Measurements from ENCODE around the gene AFP.

Gene AFP

GRCh38 chr4:73409012-73409862, 26.8 kb upstream of the AFP start:
- TF ChIP-seq ZNF274 (IDR thresholded peaks at IDR 0.05; ENCODE audit: low read depth, low read length): no peak
- no peak overlapping the region for H3K4me3 ChIP-seq (ENCODE audit: low read length)

DNA sequence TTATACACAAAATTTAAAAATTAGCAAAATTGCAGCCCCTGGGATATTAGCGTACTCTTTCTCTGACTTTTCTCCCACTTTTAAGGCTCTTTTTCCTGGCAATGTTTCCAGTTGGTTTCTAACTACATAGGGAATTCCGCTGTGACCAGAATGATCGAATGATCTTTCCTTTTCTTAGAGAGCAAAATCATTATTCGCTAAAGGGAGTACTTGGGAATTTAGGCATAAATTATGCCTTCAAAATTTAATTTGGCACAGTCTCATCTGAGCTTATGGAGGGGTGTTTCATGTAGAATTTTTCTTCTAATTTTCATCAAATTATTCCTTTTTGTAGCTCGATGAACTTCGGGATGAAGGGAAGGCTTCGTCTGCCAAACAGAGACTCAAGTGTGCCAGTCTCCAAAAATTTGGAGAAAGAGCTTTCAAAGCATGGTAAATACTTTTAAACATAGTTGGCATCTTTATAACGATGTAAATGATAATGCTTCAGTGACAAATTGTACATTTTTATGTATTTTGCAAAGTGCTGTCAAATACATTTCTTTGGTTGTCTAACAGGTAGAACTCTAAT, 26.0 kb upstream of the AFP start:
- no peak for TF ChIP-seq ZNF274 (IDR thresholded peaks at IDR 0.05; ENCODE audit: low read depth, low read length)

DNA sequence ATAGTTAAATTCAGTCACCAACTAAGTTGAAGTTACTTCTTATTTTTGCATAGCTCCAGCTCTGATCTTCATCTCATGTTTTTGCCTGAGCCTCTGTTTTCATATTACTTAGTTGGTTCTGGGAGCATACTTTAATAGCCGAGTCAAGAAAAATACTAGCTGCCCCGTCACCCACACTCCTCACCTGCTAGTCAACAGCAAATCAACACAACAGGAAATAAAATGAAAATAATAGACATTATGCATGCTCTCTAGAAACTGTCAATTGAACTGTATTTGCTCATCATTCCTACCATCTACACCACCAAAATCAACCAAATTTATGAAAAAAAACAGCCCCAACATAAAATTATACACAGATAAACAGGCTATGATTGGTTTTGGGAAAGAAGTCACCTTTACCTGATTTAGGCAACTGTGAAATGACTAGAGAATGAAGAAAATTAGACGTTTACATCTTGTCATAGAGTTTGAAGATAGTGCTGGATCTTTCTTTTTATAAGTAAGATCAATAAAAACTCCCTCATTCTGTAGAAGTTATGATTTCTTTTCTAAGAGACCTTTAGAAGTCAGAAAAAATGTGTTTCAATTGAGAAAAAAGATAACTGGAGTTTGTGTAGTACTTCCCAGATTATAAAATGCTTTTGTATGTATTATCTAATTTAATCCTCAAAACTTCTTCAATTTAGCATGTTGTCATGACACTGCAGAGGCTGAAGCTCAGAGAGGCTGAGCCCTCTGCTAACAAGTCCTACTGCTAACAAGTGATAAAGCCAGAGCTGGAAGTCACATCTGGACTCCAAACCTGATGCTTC, 24.9 kb upstream of the AFP start:
- TF ChIP-seq ZNF274 (IDR thresholded peaks at IDR 0.05; ENCODE audit: low read depth, low read length): no peak
- no peak overlapping the region for H3K4me3 ChIP-seq (ENCODE audit: low read length)

More for the DNA sequence above, 26.0 kb upstream of the AFP start:
- no peak overlapping the region for H3K4me3 ChIP-seq (ENCODE audit: low read length)

- H3K4me3 ChIP-seq (ENCODE audit: low read length): no peak overlapping the region
- TF ChIP-seq ZNF274 (IDR thresholded peaks at IDR 0.05; ENCODE audit: low read depth, low read length): no peak
These were observed 24.1 kb upstream of the AFP start for GRCh38 chr4:73411731-73412414.

GRCh38 chr4:73413294-73413755, 22.7 kb upstream of the AFP start:
- no peak for TF ChIP-seq ZNF274 (IDR thresholded peaks at IDR 0.05; ENCODE audit: low read depth, low read length)
- H3K4me3 ChIP-seq (ENCODE audit: low read length): no peak overlapping the region

DNA sequence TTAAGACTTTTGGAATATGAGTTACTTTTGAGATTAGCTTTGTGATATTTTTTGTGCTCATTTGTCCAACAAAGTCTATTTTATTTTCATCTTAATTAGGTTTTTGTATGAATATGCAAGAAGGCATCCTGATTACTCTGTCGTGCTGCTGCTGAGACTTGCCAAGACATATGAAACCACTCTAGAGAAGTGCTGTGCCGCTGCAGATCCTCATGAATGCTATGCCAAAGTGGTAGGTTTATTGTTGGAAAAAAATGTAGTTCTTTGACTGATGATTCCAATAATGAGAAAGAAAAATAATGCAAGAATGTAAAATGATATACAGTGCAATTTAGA, 21.1 kb upstream of the AFP start:
- no peak for TF ChIP-seq ZNF274 (IDR thresholded peaks at IDR 0.05; ENCODE audit: low read depth, low read length)
- H3K4me3 ChIP-seq (ENCODE audit: low read length): no peak overlapping the region

- no peak for TF ChIP-seq ZNF274 (IDR thresholded peaks at IDR 0.05; ENCODE audit: low read depth, low read length)
- H3K4me3 ChIP-seq (ENCODE audit: low read length): no peak overlapping the region
These were observed 20.2 kb upstream of the AFP start for GRCh38 chr4:73415807-73416238.

DNA sequence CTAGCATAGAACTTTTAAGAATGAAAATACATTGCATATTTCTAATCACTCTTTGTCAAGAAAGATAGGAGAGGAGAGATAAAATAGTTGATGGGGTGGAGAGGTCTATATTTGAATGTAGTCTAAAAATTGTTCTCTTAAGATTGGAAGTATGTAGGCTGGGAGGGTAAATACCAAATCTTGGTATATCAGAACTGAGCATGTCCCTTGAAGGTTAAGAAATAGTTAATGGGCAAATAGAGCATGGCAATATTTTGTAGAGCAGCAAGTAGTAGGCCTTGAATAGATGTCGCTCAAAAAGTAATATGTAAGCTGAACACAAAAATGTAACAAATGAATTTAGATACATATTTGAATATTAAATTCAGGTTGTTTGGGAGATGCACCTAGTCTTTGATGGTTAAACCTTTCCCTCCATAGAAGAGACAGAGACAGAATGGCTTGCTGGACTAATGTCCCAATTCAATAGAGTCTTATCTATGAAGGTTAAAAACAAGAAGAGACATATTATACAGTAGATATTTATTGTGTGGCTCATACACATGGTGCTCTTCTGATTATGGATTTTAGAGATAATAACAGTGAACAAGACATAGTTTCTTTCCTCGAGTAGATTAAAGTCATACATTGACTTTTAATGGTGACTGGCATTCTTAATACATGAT, 19.5 kb upstream of the AFP start:
- TF ChIP-seq ZNF274 (IDR thresholded peaks at IDR 0.05; ENCODE audit: low read depth, low read length): no peak
- no peak overlapping the region for H3K4me3 ChIP-seq (ENCODE audit: low read length)

- TF ChIP-seq ZNF274 (IDR thresholded peaks at IDR 0.05; ENCODE audit: low read depth, low read length): no peak
- no peak overlapping the region for H3K4me3 ChIP-seq (ENCODE audit: low read length)
These were observed 18.7 kb upstream of the AFP start for GRCh38 chr4:73417342-73417741.

- H3K4me3 ChIP-seq (ENCODE audit: low read length): no peak overlapping the region
- TF ChIP-seq ZNF274 (IDR thresholded peaks at IDR 0.05; ENCODE audit: low read depth, low read length): no peak
These were observed 18.0 kb upstream of the AFP start for GRCh38 chr4:73417973-73418372.

- H3K4me3 ChIP-seq (ENCODE audit: low read length): no peak overlapping the region
- no peak for TF ChIP-seq ZNF274 (IDR thresholded peaks at IDR 0.05; ENCODE audit: low read depth, low read length)
These were observed 17.3 kb upstream of the AFP start for GRCh38 chr4:73418677-73419076.

GRCh38 chr4:73419106-73420038, 16.6 kb upstream of the AFP start:
- no peak for TF ChIP-seq ZNF274 (IDR thresholded peaks at IDR 0.05; ENCODE audit: low read depth, low read length)

DNA sequence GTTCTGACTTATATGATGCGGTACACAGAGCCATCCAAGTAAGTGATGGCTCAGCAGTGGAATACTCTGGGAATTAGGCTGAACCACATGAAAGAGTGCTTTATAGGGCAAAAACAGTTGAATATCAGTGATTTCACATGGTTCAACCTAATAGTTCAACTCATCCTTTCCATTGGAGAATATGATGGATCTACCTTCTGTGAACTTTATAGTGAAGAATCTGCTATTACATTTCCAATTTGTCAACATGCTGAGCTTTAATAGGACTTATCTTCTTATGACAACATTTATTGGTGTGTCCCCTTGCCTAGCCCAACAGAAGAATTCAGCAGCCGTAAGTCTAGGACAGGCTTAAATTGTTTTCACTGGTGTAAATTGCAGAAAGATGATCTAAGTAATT, 15.4 kb upstream of the AFP start:
- TF ChIP-seq ZNF274 (IDR thresholded peaks at IDR 0.05; ENCODE audit: low read depth, low read length): no peak
- H3K4me3 ChIP-seq (ENCODE audit: low read length): no peak overlapping the region

More at GRCh38 chr4:73419106-73420038, 16.6 kb upstream of the AFP start:
- H3K4me3 ChIP-seq (ENCODE audit: low read length): no peak overlapping the region
